Measurements from ENCODE around the gene UBFD1.
"Not testable (repeated sequence)": the region's sequence is repeated elsewhere in the genome, so short reads cannot be mapped to it uniquely, and the experiment has no call there.

UBFD1 gene

DNA sequence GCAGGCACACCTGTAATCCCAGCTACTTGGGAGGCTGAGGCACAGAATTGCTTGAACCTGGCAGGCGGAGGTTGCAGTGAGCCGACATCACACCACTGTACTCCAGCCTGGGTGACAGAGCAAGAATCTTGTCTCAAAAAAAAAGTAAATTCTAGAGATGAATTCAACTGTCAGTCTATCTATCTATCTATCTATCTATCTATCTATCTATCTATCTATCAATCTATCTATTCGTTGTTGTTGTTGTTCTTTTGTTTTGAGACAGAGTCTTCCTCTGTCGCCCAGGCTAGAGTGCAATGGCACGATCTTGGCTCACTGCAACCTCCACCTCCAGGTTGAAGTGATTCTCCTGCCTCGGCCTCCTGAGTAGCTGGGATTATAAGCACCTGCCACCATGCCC, 53.4 kb downstream of the UBFD1 start:
- not testable (repeated sequence) for DNase-seq

DNA sequence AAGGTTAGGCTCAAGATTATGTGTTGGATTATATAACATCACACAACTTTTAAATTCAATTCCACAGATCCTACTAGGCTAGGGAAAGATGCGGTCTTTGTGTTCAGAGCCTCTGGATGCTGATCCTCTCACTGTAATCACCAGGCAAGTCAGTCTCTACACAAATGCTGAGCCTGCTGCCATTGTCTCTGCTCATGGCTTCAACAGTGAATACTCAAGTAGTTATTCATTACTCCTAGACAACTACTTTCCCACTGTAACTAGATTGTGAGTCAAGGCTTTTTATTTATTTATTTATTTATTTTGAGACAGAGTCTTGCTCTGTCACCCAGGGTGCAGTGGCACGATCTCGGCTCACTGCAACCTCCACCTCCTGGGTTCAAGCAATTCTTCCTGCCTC, 54.4 kb downstream of the UBFD1 start:
- DNase-seq: no peak

DNA sequence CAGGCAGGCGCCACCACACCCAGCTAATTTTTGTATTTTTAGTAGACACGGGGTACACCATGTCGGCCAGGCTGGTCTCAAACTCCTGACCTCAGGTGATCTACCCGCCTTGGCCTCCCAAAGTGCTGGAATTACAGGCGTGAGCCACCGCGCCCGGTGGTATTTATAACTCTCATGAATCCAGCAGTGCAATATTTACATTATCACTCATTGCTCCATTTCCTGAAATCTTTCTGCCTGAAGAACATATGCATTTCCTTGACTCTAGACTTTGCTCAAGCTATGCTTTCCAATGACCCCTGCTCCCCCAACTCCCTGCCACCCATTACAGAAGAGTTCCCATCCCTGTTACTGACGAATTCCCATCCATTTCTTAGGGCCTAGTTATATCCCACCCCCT, 58.3 kb downstream of the UBFD1 start:
- DNase-seq: no peak
